Endothelial cell of umbilical vein (primary cell): ENCODE data around the gene PCDHGB2. TPM values are rescaled to one million over a fixed set of nuclear protein-coding genes. Genes with fewer than 3 reads are reported as not detected.

Experiments
- BruUV-seq: library from RNA; stranded (reverse); fragments of 400-500 nt; replicated peaks from 2 replicates; lab custom pipeline; 2021; lab: Mats Ljungman, UMichigan
- CTCF ChIA-PET: fragments of 300-600, 350-600 bp; sonication (Branson Sonifier 250); formaldehyde crosslinking; loops from one replicate; lab custom pipeline; 2021; ENCODE audit warnings: antibody characterized with exemption, inconsistent platforms; lab: Charles Lee
- POLR2A ChIA-PET: fragments of 300-600, 350-600 bp; sonication (Branson Sonifier 250); formaldehyde crosslinking; loops from one replicate; lab custom pipeline; 2021; ENCODE audit warnings: antibody characterized with exemption, inconsistent platforms; lab: Charles Lee
- DNase-seq: peaks from one replicate; pipeline ENCODE4 v3.0.0-alpha.2; 2011; ENCODE audit warnings: low read depth, low spot score
- FAIRE-seq: peaks from 2 replicates; lab custom pipeline; 2011; peaks lifted over from hg19 to GRCh38; lab: Jason Lieb, UNC
- H2AFZ ChIP-seq: 2 replicates; pipeline ENCODE4 v1.6.0; 2012; ENCODE audit warnings: low read depth, low read length, control low read depth, inconsistent platforms
- H3K27ac ChIP-seq: 2 replicates; pipeline ENCODE4 v1.5.1; 2011; ENCODE audit warnings: low read depth, mild to moderate bottlenecking, control low read depth, low read length, moderate library complexity; ENCODE audit not compliant: insufficient read depth
- H3K27me3 ChIP-seq, 2 experiments: 2 replicates each; pipeline versions ENCODE4 v1.6.0 to v1.6.1; 2011; ENCODE audit warnings: low read length in 2 of 2, mixed read lengths in 1 of 2; ENCODE audit not compliant: control insufficient read depth in 2 of 2, insufficient read depth in 2 of 2
- H3K36me3 ChIP-seq, 2 experiments: 2 replicates in 1 of 2; 3 replicates in 1 of 2; pipeline ENCODE4 v1.5.1; 2011; ENCODE audit warnings: low read length in 2 of 2, mild to moderate bottlenecking in 1 of 2, moderate library complexity in 1 of 2; ENCODE audit not compliant: control insufficient read depth in 2 of 2, insufficient read depth in 2 of 2; ENCODE audit errors: extremely low read depth in 1 of 2
- H3K4me1 ChIP-seq: 3 replicates; pipeline ENCODE4 v1.5.1; 2011; ENCODE audit warnings: mild to moderate bottlenecking, low read length; ENCODE audit not compliant: control insufficient read depth, insufficient read depth; ENCODE audit errors: extremely low read depth
- H3K4me2 ChIP-seq: 2 replicates; pipeline ENCODE4 v1.6.1; 2011; ENCODE audit warnings: low read length, control low read depth, mixed read lengths; ENCODE audit not compliant: insufficient read depth
- H3K4me3 ChIP-seq, 3 experiments: fragments of 200-600 bp in 1 of 3; sonication (generic), shearing (Covaris generic) in 1 of 3; replicated peaks in 1 of 3; 2 replicates each; pipeline ENCODE4 v1.5.1; 2011 to 2016; ENCODE audit warnings: control low read depth in 3 of 3, low read length in 3 of 3, mild to moderate bottlenecking in 2 of 3, inconsistent platforms in 1 of 3, low read depth in 1 of 3, moderate library complexity in 1 of 3; ENCODE audit not compliant: insufficient read depth in 1 of 3
- H3K79me2 ChIP-seq: 2 replicates; pipeline ENCODE4 v1.6.0; 2012; ENCODE audit warnings: low read length, inconsistent platforms; ENCODE audit not compliant: control insufficient read depth, insufficient read depth
- H3K9ac ChIP-seq: replicated peaks from 2 replicates; pipeline ENCODE3; 2011; ENCODE audit warnings: low read length, control low read depth; ENCODE audit not compliant: insufficient read depth; ENCODE audit errors: extremely low read depth
- H3K9me1 ChIP-seq: replicated peaks from 3 replicates; pipeline ENCODE4 v1.6.0; 2011; ENCODE audit warnings: mild to moderate bottlenecking, low read length; ENCODE audit not compliant: control insufficient read depth, insufficient read depth; ENCODE audit errors: extremely low read depth
- H3K9me3 ChIP-seq: replicated peaks from 2 replicates; pipeline ENCODE4 v1.5.1; 2012; ENCODE audit warnings: low read length, inconsistent platforms; ENCODE audit not compliant: control insufficient read depth, insufficient read depth
- H4K20me1 ChIP-seq: replicated peaks from 2 replicates; pipeline ENCODE3; 2011; ENCODE audit warnings: mild to moderate bottlenecking, low read length; ENCODE audit not compliant: control insufficient read depth, insufficient read depth; ENCODE audit errors: extremely low read depth
- EZH2 ChIP-seq: IDR thresholded peaks from 2 replicates; pipeline ENCODE4 v1.6.1; 2012; ENCODE audit warnings: borderline replicate concordance, low read depth, mild to moderate bottlenecking, moderate library complexity, low read length, inconsistent platforms; ENCODE audit not compliant: severe bottlenecking
- FOS ChIP-seq: IDR thresholded peaks from 2 replicates; pipeline ENCODE4 v1.6.1; 2011; ENCODE audit warnings: mild to moderate bottlenecking, low read length, moderate library complexity, borderline replicate concordance; ENCODE audit not compliant: insufficient read depth
- GATA2 ChIP-seq: IDR thresholded peaks from 2 replicates; pipeline ENCODE4 v1.7.0; 2011; ENCODE audit warnings: low read depth, mild to moderate bottlenecking, moderate library complexity, mixed read lengths, low read length; ENCODE audit not compliant: insufficient read length, insufficient read depth
- JUN ChIP-seq: IDR thresholded peaks from 2 replicates; pipeline ENCODE4 v1.6.1; 2011; ENCODE audit warnings: borderline replicate concordance, low read depth; ENCODE audit not compliant: insufficient read length, insufficient read depth
- MYC ChIP-seq: IDR thresholded peaks from one replicate; pipeline ENCODE4 v1.6.1; 2011; ENCODE audit warnings: mild to moderate bottlenecking, low read depth, low read length
- POLR2A ChIP-seq: IDR thresholded peaks from 2 replicates; pipeline ENCODE4 v1.6.1; 2012; ENCODE audit warnings: low read depth, mild to moderate bottlenecking, control low read depth, low read length
- POLR2AphosphoS5 ChIP-seq: IDR thresholded peaks from 2 replicates; pipeline ENCODE4 v1.6.1; 2012; ENCODE audit warnings: low read depth, mild to moderate bottlenecking, control low read depth, low read length, moderate library complexity; ENCODE audit not compliant: insufficient read depth
- dilution Hi-C: fragments of 300-500 bp; cut with MboI; formaldehyde crosslinking; loops from one replicate; pipeline ENCODE4 v1.15.0; 2019; ENCODE audit warnings: low sequenced_read_pairs; ENCODE audit not compliant: extremely low pct_ligation_motif_present
- intact Hi-C: fragments of 100-400 bp; cut with micrococcal nuclease; formaldehyde crosslinking; loops from one replicate; pipeline ENCODE4 v1.10.0; 2022
- polyA plus RNA-seq, 4 experiments: library from polyadenylated mRNA; depleted of rRNA in 3 of 4; stranded (reverse) in 3 of 4; unstranded in 1 of 4; fragments of >200 nt; gene quantifications; 2 replicates each; pipeline versions ENCODE4 v1.2.1 to v1.2.3, GENCODE V29; 2011 to 2012; ENCODE audit warnings: missing spikeins in 1 of 4
- total RNA-seq: library from RNA; stranded (reverse); gene quantifications from 2 replicates; pipeline ENCODE4 v1.2.3, GENCODE V29; 2021
- TF ChIP-seq, protein P1 (sequence below): IDR thresholded peaks from 2 replicates; pipeline ENCODE4 v1.6.1; 2011; ENCODE audit not compliant: insufficient read depth, insufficient read length
- TF ChIP-seq, protein P2 (sequence below), 2 donors: IDR thresholded peaks; 1 replicate in 1 of 2; 2 replicates in 1 of 2; pipeline ENCODE4 v1.5.1; 2011; ENCODE audit warnings: low read length in 2 of 2, mild to moderate bottlenecking in 2 of 2, moderate library complexity in 2 of 2, control low read depth in 1 of 2, inconsistent platforms in 1 of 2, low read depth in 1 of 2; ENCODE audit not compliant: insufficient read depth in 1 of 2; ENCODE audit errors: extremely low read depth in 1 of 2

Gene PCDHGB2
- total and polyA plus RNA-seq, 2 donors (not counting 3 experiments of a cell fraction or from before 2014, with no cell fraction given) = 1.1 to 2.9 TPM

DNA sequence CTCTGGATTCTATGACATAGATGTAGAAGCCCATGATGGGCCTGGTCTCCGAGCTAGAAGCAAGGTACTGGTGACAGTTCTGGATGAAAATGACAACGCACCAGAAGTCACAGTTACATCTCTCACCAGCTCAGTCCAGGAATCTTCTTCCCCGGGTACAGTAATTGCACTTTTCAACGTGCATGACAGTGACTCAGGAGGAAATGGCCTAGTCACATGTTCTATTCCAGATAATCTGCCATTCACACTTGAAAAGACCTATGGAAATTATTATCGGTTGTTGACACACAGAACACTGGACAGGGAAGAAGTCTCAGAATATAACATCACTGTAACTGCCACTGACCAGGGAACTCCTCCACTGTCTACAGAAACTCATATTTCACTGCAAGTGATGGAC is 3.7 kb upstream of the PCDHGB2 start:
- no peaks in the 10 kb centered on the region for H3K4me1 ChIP-seq
- H3K27me3 ChIP-seq = peaks cover 28 to 58% of the 10 kb centered on the region in 2 experiments
- no peaks in the 10 kb centered on the region for H4K20me1 ChIP-seq
- CTCF ChIA-PET = interaction anchor here (0.9 to 3.0 kb wide), 12 partner anchors 8 to 207 kb away, joined by 3 to 25 read pairs (median 6); partner anchors contain the start of genes PCDHGA11, PCDHGA12, PCDHGA2 and PCDHGA3
- H3K4me3 ChIP-seq = no peak overlapping the region
- no peak for TF ChIP-seq GATA2
- TF ChIP-seq POLR2AphosphoS5 = no peak
- no peak for TF ChIP-seq FOS
- TF ChIP-seq, protein P1, sequence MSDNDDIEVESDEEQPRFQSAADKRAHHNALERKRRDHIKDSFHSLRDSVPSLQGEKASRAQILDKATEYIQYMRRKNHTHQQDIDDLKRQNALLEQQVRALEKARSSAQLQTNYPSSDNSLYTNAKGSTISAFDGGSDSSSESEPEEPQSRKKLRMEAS = no peak
- TF ChIP-seq POLR2A = no peak
- TF ChIP-seq, protein P2, sequence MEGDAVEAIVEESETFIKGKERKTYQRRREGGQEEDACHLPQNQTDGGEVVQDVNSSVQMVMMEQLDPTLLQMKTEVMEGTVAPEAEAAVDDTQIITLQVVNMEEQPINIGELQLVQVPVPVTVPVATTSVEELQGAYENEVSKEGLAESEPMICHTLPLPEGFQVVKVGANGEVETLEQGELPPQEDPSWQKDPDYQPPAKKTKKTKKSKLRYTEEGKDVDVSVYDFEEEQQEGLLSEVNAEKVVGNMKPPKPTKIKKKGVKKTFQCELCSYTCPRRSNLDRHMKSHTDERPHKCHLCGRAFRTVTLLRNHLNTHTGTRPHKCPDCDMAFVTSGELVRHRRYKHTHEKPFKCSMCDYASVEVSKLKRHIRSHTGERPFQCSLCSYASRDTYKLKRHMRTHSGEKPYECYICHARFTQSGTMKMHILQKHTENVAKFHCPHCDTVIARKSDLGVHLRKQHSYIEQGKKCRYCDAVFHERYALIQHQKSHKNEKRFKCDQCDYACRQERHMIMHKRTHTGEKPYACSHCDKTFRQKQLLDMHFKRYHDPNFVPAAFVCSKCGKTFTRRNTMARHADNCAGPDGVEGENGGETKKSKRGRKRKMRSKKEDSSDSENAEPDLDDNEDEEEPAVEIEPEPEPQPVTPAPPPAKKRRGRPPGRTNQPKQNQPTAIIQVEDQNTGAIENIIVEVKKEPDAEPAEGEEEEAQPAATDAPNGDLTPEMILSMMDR (IDR thresholded peaks at IDR 0.05; ENCODE audit: extremely low read depth in 1 of 2, insufficient read depth in 1 of 2, low read depth in 1 of 2, low read length in 2 of 2) = no peak
- no peak for TF ChIP-seq JUN
- no peak for TF ChIP-seq MYC
- no peak for TF ChIP-seq EZH2
- H2AFZ ChIP-seq = no peak overlapping the region
- no peaks in the 10 kb centered on the region for H3K36me3 ChIP-seq
- intact Hi-C loops (no loop called here), dilution Hi-C loops (no loop called here)
- H3K4me2 ChIP-seq = no peak overlapping the region
- H3K9me1 ChIP-seq = no peaks in the 10 kb centered on the region
- no peaks in the 10 kb centered on the region for H3K79me2 ChIP-seq
- no peak overlapping the region for H3K9ac ChIP-seq
- FAIRE-seq = no peak
- BruUV-seq = no TSS peak
- POLR2A ChIA-PET = no interaction called here
- no peaks in the 10 kb centered on the region for H3K9me3 ChIP-seq
- H3K27ac ChIP-seq = no peak overlapping the region
- DNase-seq = no peak
